ENCODE measurements around the gene GPR132. TPM values are rescaled to one million over a fixed set of nuclear protein-coding genes. Genes with fewer than 3 reads are reported as not detected.

The GPR132 gene
- total and polyA plus RNA-seq, 9 of the 15 experiments (the other 6 are each of a cell fraction or from before 2014, with no cell fraction given), result 0.01 to 1.1 (median 0.25) TPM; not detected in 1

GRCh38 chr14:105021656-105022275 lies 43.5 kb downstream of the GPR132 start (continued):
- TF ChIP-seq TCF15 (CRISPR knock-in tag; IDR thresholded peaks at IDR 0.05) (no peak), SMAD4 (CRISPR knock-in tag; conservative IDR thresholded peaks at IDR 0.05) (no peak; the same call in 1 of the 2 replicates), ZNF408 (CRISPR knock-in tag; IDR thresholded peaks at IDR 0.05; ENCODE audit: low read depth) (no peak), CBX3 (IDR thresholded peaks at IDR 0.05; ENCODE audit: borderline replicate concordance in 1 of 2, low read length in 2 of 2) (no peak), SMARCB1 (IDR thresholded peaks at IDR 0.05; ENCODE audit: insufficient read length, low read depth) (no peak), ZNF695 (CRISPR knock-in tag; IDR thresholded peaks at IDR 0.05) (no peak), TFAM (CRISPR knock-in tag; conservative IDR thresholded peaks at IDR 0.05) (no peak), THRAP3 (IDR thresholded peaks at IDR 0.05; ENCODE audit: borderline replicate concordance) (no peak), PYGO2 (tag; IDR thresholded peaks at IDR 0.05) (no peak), SOX6 (IDR thresholded peaks at IDR 0.05) (no peak), KLF16 (IDR thresholded peaks at IDR 0.05) (no peak), GTF2A2 (tag; IDR thresholded peaks at IDR 0.05) (no peak), ZBTB34 (CRISPR knock-in tag; IDR thresholded peaks at IDR 0.05) (no peak)
- TF ChIP-seq, protein P1, sequence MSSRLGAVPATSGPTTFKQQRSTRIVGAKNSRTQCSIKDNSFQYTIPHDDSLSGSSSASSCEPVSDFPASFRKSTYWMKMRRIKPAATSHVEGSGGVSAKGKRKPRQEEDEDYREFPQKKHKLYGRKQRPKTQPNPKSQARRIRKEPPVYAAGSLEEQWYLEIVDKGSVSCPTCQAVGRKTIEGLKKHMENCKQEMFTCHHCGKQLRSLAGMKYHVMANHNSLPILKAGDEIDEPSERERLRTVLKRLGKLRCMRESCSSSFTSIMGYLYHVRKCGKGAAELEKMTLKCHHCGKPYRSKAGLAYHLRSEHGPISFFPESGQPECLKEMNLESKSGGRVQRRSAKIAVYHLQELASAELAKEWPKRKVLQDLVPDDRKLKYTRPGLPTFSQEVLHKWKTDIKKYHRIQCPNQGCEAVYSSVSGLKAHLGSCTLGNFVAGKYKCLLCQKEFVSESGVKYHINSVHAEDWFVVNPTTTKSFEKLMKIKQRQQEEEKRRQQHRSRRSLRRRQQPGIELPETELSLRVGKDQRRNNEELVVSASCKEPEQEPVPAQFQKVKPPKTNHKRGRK (tag; IDR thresholded peaks at IDR 0.05), result no peak
- TF ChIP-seq, protein P2, sequence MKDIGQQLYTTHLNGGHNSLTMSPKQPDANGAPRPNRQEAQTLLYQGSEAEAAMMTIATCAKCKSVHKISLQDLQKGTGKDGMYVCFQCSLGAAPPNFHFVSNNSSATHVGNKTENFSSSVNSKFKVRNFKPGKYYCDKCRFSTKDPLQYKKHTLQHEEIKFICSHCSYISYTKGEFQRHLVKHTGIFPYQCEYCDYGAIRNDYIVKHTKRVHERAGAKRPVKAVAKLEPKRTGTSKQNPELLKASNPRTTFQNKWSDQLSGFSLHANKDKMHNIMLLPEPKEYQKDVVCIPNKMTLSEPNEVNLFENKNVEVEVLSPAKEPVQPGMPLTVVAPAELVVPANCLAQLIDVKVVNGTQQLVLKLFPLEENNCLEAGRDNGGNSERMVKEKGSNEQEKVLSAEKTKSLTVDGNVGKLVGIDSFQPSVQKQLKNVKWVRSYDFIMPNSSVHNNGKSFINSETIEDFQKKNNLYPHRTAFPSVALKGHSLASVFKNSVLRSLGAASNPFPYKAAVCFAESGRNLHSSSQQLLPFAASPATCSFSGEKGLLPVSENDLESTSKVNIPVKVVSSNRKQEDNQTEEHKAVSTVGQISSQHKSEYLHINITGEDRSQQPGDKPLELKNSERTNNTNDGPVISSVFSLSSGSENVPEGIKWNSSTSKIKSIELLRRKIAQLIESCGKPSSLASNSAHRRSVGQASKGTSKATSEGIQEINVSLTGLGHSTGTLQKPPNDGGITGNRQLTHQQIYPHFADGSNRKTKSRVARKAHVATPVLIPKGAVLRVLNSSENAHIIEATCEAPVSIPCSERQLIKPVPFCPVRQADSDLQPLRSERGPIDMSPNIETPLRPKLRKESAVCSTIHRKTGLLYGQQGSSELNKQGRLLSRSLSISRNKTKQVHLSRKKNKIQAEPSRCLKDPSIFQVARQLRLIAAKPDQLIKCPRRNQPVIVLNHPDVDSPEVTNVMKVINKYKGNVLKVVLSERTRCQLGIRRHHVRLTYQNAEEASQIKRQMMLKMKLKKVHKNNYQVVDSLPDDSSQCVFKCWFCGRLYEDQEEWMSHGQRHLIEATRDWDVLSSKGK (CRISPR knock-in tag; IDR thresholded peaks at IDR 0.05), result no peak

Measured in K562 (cell line).